Measurements from ENCODE around the gene HLA-DQB1. TPM values are rescaled to one million over a fixed set of nuclear protein-coding genes. Genes with fewer than 3 reads are reported as not detected.

The HLA-DQB1 gene
- total RNA-seq, 1 experiment from 2014 or later: under 0.01 TPM

DNA sequence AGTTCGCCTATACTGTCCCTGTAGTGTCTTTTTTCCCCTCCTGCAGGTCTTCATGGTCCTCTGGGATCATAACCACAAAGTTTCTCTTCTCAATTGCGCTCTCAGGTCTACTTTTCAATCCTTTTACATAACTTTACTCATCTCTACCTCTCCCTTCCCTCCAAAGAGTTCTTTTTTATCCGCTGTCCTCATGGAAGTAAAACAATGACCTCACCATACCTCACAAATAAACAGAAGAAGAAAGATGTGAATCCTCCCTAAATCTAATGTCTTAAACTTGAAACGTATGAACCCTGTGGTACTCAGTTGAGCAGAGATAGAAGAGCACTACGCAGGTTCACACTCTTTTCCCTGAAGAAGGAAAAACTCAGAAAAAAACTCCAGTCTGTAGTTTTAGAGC lies 41.3 kb downstream of the HLA-DQB1 start:
- DNase-seq: no peak
- no peaks in the 10 kb centered on the region for H3K27me3 ChIP-seq (ENCODE audit: control insufficient read depth, insufficient read depth, low read length)
- H3K4me3 ChIP-seq (ENCODE audit: insufficient read depth, low read depth, low read length): no peak overlapping the region
- no peaks in the 10 kb centered on the region for H3K36me3 ChIP-seq (replicated peaks; ENCODE audit: control insufficient read depth, insufficient read depth, low read length)

DNA sequence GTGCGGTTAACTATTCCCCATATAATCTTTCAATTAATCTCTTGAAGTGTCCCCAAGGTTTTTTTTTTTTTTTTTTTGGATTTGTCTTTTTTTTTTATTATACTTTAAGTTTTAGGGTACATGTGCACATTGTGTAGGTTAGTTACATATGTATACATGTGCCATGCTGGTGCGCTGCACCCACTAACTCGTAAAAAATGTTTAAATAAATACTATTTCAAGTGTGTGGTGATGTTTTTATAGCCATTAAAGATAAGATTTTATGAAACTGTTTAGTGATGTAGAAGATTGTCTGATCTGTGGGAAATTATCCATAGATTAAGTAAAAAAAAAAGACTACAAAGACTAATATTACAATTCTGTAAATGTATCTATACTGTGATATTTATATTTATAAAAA lies 41.9 kb downstream of the HLA-DQB1 start:
- DNase-seq: no peak
- Histone ChIP-seq H3K27me3 (ENCODE audit: control insufficient read depth, insufficient read depth, low read length) (no peaks in the 10 kb centered on the region), H3K4me3 (ENCODE audit: insufficient read depth, low read depth, low read length) (no peak overlapping the region), H3K36me3 (replicated peaks; ENCODE audit: control insufficient read depth, insufficient read depth, low read length) (no peaks in the 10 kb centered on the region)

DNA sequence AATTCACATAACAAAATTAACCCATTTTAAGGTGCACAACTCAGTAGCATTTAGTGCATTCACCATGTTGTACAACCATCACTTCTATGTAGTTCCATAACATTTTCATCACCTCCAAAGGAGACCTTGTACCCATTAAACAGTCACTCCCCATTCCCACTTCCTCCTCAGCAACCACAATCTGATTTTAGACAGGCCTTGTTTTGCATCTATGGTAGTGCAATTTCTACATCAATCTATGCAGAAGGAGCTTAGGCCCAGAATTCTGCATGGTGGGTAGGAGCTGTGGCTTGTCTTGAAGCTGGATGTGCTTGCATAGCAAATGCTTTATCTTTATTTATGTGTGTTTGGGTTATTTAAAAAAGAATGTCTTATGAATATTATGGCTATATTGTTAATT lies 42.8 kb downstream of the HLA-DQB1 start:
- Histone ChIP-seq H3K4me3 (ENCODE audit: insufficient read depth, low read depth, low read length) (no peak overlapping the region), H3K36me3 (replicated peaks; ENCODE audit: control insufficient read depth, insufficient read depth, low read length) (no peaks in the 10 kb centered on the region), H3K27me3 (ENCODE audit: control insufficient read depth, insufficient read depth, low read length) (no peaks in the 10 kb centered on the region)
- DNase-seq: no peak

DNA sequence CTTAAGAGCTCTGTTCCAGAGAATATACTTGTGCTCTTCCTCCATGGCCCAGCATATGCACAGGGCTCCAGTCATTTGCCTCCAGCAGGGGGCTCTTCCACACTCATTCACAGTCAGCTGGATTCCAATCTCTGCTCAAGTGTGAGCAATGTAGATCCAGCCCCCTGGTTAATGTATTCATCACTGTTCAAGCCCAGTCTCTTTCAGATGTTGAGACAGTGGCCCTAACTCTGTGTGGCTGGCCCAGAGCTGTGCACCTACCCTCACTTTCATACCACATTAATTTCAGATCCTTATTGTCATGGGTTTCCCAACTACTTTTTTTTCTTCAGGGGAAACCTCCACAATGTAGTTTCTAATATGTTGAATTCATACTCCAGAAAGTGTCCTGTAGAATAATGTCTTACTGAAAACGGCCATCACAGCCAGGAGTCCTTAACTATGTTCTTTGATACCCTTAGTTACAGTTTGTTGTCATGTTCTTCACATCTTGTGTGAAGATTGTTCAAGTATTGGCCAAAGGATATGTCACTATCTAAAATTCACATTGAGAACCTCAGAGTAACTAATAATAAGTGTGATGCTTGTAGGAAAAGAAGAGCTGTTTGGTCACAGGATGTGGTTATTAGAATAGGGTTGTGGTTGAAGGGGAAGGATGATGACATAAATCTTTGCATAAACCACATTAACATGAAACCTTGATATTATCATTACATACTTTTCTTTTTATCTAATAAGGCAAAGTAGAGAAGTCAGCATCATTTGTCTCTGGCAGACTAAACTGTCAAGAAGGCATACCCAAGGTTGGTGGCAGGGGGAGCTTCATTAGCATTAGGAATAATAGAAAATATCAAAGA lies 43.7 kb downstream of the HLA-DQB1 start:
- no peak overlapping the region for H3K4me3 ChIP-seq (ENCODE audit: insufficient read depth, low read depth, low read length)
- no peaks in the 10 kb centered on the region for H3K27me3 ChIP-seq (ENCODE audit: control insufficient read depth, insufficient read depth, low read length)
- no peaks in the 10 kb centered on the region for H3K36me3 ChIP-seq (replicated peaks; ENCODE audit: control insufficient read depth, insufficient read depth, low read length)
- DNase-seq: peak; percentile 7

DNA sequence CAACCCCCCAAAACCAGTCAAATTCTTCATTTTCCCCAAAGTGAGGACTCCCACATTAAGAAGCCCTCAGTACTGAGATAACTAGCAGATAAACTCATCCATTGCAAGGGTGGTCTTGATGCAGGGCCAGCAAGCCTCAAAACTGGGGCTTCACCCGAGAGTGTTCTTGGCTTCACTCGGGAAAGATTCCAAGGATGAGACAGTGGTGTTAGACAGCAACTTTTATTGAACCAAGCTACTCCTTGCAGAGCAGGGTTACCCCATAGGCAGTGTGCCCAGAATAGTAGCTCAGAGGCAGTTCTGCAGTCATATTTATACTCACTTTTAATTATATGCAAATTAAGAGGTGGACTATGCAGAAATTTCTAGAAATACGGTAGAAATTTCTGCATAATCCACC lies 45.1 kb downstream of the HLA-DQB1 start:
- no peaks in the 10 kb centered on the region for H3K27me3 ChIP-seq (ENCODE audit: control insufficient read depth, insufficient read depth, low read length)
- H3K36me3 ChIP-seq (replicated peaks; ENCODE audit: control insufficient read depth, insufficient read depth, low read length): no peaks in the 10 kb centered on the region
- no peak for DNase-seq
- no peak overlapping the region for H3K4me3 ChIP-seq (ENCODE audit: insufficient read depth, low read depth, low read length)

GRCh38 chr6:32617751-32618150 lies 48.7 kb downstream of the HLA-DQB1 start:
- Histone ChIP-seq H3K36me3 (replicated peaks; ENCODE audit: control insufficient read depth, insufficient read depth, low read length) (no peaks in the 10 kb centered on the region), H3K27me3 (ENCODE audit: control insufficient read depth, insufficient read depth, low read length) (no peaks in the 10 kb centered on the region), H3K4me3 (ENCODE audit: insufficient read depth, low read depth, low read length) (no peak overlapping the region)
- no peak for DNase-seq

DNA sequence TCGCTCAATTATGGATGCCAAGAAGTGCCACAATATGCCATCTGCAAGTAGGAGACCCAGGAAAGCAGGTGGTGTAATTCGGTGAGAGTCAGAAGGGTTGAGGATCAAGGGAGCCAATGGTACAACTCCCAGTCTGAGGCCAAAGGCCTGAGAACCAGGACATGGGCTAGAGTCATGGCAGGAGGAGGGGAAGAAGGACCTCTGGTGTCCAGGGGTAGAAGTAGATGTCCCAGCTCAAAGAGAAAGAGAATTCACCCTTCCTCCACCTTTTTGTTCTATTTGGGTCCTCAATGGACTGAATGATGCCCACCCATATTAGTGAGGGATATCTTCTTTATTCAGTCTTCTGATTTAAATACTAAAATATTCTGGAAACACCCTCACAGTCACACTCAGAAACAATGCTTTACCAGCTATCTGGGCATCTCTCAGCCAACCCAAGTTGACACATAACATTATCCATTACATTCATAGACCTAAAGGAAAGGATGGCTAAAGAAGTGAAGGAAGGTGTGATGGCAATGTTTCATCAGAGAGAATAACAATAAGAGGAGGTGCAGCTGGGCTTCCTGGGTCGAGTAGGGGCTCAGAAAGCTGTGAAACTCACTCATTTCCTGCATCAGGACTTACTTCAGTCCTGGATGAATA lies 50.4 kb downstream of the HLA-DQB1 start:
- H3K4me3 ChIP-seq (ENCODE audit: insufficient read depth, low read depth, low read length): no peak overlapping the region
- H3K36me3 ChIP-seq (replicated peaks; ENCODE audit: control insufficient read depth, insufficient read depth, low read length): no peaks in the 10 kb centered on the region
- no peaks in the 10 kb centered on the region for H3K27me3 ChIP-seq (ENCODE audit: control insufficient read depth, insufficient read depth, low read length)
- DNase-seq: no peak

DNA sequence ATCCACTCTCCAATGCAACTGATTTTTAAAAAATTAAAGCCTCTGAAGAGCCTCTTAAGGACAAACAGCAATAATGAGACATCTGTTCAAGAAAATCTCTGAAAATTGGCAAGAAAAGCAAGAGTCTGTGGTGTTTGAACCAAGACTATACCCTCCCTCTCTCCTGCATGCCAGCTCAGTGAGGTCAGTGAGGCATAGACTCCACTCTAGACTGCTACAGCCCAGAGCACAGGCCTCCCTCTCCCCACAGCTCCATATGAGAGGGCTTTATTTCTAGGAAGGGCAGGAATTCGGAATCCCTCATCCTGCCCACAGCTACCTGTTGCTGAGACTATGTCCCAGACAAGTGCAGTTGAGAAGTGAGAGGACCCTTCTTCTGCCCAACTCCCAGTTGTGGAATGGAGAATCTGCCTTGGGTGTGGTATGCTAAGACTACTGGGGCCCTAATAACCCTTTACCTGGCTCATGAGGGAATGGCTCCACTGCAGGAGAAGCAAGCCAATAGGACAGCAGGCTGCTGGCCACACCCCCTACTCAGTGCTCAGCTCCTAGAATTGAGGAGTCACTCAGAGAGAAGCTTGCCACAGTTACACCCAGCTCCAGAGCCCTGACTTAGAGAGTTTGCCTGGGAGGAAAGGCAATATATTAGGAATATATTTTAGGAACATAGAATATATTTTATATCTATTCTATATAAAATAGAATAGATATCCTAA lies 51.9 kb downstream of the HLA-DQB1 start:
- peak; percentile 8 for DNase-seq
- no peak overlapping the region for H3K4me3 ChIP-seq (ENCODE audit: insufficient read depth, low read depth, low read length)
- H3K36me3 ChIP-seq (replicated peaks; ENCODE audit: control insufficient read depth, insufficient read depth, low read length): no peaks in the 10 kb centered on the region
- no peaks in the 10 kb centered on the region for H3K27me3 ChIP-seq (ENCODE audit: control insufficient read depth, insufficient read depth, low read length)

GRCh38 chr6:32613475-32613874 lies 53.0 kb downstream of the HLA-DQB1 start:
- no peak overlapping the region for H3K4me3 ChIP-seq (ENCODE audit: insufficient read depth, low read depth, low read length)
- no peak for DNase-seq
- no peaks in the 10 kb centered on the region for H3K36me3 ChIP-seq (replicated peaks; ENCODE audit: control insufficient read depth, insufficient read depth, low read length)
- no peaks in the 10 kb centered on the region for H3K27me3 ChIP-seq (ENCODE audit: control insufficient read depth, insufficient read depth, low read length)

- no peaks in the 10 kb centered on the region for H3K36me3 ChIP-seq (replicated peaks; ENCODE audit: control insufficient read depth, insufficient read depth, low read length)
- no peak for DNase-seq
- no peak overlapping the region for H3K4me3 ChIP-seq (ENCODE audit: insufficient read depth, low read depth, low read length)
- H3K27me3 ChIP-seq (ENCODE audit: control insufficient read depth, insufficient read depth, low read length): no peaks in the 10 kb centered on the region
Measured at GRCh38 chr6:32610682-32611296, 55.7 kb downstream of the HLA-DQB1 start.

- Histone ChIP-seq H3K4me3 (ENCODE audit: insufficient read depth, low read depth, low read length) (peak overlapping the region; percentile 10; the same call in 1 of the 2 replicates), H3K36me3 (replicated peaks; ENCODE audit: control insufficient read depth, insufficient read depth, low read length) (no peaks in the 10 kb centered on the region), H3K27me3 (ENCODE audit: control insufficient read depth, insufficient read depth, low read length) (no peaks in the 10 kb centered on the region)
- peak; percentile 59 for DNase-seq
Measured at GRCh38 chr6:32609731-32610640, 56.5 kb downstream of the HLA-DQB1 start.

Measured in H7 (cell line).